IgD-negative memory B cell (primary cell): Measurements from ENCODE around the gene CRAMP1. TPM values are rescaled to one million over a fixed set of nuclear protein-coding genes. Genes with fewer than 3 reads are reported as not detected.

Experiments used
- H3K27ac Mint-ChIP-seq, 3 donors: one replicate each; pipeline ENCODE4 v1.8.0; 2020 to 2022; ENCODE audit warnings: mild to moderate bottlenecking in 3 of 3, mixed read lengths in 3 of 3, moderate library complexity in 1 of 3
- H3K27me3 Mint-ChIP-seq: one replicate; pipeline ENCODE4 v1.8.0; 2021; ENCODE audit warnings: mixed read lengths
- H3K36me3 Mint-ChIP-seq: one replicate; pipeline ENCODE4 v1.8.0; 2020; ENCODE audit warnings: mild to moderate bottlenecking, mixed read lengths
- H3K4me1 Mint-ChIP-seq, 3 donors: one replicate each; pipeline ENCODE4 v1.8.0; 2020 to 2022; ENCODE audit warnings: mixed read lengths in 3 of 3, mild to moderate bottlenecking in 1 of 3
- H3K4me3 Mint-ChIP-seq, 4 donors: one replicate each; pipeline ENCODE4 v1.8.0; 2020 to 2022; ENCODE audit warnings: mild to moderate bottlenecking in 4 of 4, mixed read lengths in 4 of 4, moderate library complexity in 3 of 4
- H3K9me3 Mint-ChIP-seq, 3 donors: one replicate each; pipeline ENCODE4 v1.8.0; 2020 to 2021; ENCODE audit warnings: mixed read lengths in 3 of 3, mild to moderate bottlenecking in 1 of 3
- polyA plus RNA-seq: library from polyadenylated mRNA; unstranded; fragments of 300-500 nt; fragmentation: Illumina TruSeq; gene quantifications from one replicate; pipeline ENCODE4 v1.2.3, GENCODE V29; 2021

Gene CRAMP1
- polyA plus RNA-seq, 1 donor from 2014 or later, result 4.2 TPM

DNA sequence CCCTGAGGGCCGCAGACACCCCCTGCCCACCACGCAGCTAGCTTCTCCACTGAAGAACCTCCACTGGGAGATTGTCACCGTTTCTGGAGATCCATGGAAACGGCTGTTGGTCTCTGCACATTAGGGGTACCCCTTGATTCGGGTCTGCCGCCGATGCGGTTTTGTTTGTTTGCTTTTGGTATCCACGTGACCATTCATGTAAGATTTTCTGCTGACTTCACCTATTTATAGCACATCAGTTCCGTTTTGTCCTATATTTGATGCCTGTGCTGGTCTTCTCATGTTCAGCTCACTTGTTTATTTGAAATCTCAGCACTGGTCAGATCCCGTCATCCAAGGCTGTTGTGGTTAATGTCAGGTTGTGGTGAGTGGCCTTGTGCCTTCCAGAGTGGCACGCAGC, 21.1 kb downstream of the CRAMP1 start:
- Mint-ChIP-seq H3K36me3 (peaks cover 7% of the 10 kb centered on the region), H3K27ac (peak overlapping the region in 1 of 3 donors; percentile 31), H3K27me3 (no peaks in the 10 kb centered on the region), H3K9me3 (no peaks in the 10 kb centered on the region), H3K4me3 (no peak overlapping the region), H3K4me1 (peaks cover 0 to 2% (median 1%) of the 10 kb centered on the region in 3 donors)

GRCh38 chr16:1634541-1634940, 22.4 kb downstream of the CRAMP1 start:
- Mint-ChIP-seq H3K27ac (peak overlapping the region in 1 of 3 donors; percentile 45), H3K4me1 (peaks cover 0 to 1% (median 0%) of the 10 kb centered on the region in 3 donors), H3K36me3 (peaks cover 7% of the 10 kb centered on the region), H3K4me3 (no peak overlapping the region), H3K27me3 (no peaks in the 10 kb centered on the region), H3K9me3 (no peaks in the 10 kb centered on the region)

GRCh38 chr16:1635070-1635469, 22.9 kb downstream of the CRAMP1 start:
- Mint-ChIP-seq H3K9me3 (no peaks in the 10 kb centered on the region), H3K4me1 (peaks cover 0 to 1% (median 0%) of the 10 kb centered on the region in 3 donors), H3K27me3 (no peaks in the 10 kb centered on the region), H3K27ac (no peak overlapping the region), H3K36me3 (peaks cover 7% of the 10 kb centered on the region), H3K4me3 (no peak overlapping the region)

DNA sequence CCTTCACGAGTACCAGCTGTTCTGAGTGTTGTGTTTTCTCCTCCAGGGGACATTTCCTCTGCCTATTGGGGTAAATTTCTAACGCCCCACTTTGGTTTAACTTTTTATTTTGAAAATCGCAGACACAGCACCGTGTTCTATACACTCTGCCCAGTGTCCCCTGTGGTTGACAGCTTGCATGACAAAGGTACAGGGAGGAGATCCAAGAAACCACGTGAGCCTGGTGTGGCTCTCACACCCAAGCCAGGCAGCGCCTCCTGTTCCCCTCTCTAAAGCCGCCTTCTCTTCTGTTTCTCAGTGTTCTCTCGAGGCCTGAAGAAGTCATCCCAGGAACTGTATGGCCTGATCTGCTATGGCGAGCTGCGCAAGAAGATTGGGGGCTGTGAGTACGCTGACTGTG, 25.4 kb downstream of the CRAMP1 start:
- Mint-ChIP-seq H3K27me3 (no peaks in the 10 kb centered on the region), H3K9me3 (no peaks in the 10 kb centered on the region), H3K27ac (no peak overlapping the region), H3K4me1 (peaks cover 0 to 1% (median 0%) of the 10 kb centered on the region in 3 donors), H3K4me3 (no peak overlapping the region), H3K36me3 (peaks cover 8% of the 10 kb centered on the region)

GRCh38 chr16:1638757-1639156, 26.6 kb downstream of the CRAMP1 start:
- H3K36me3 Mint-ChIP-seq, result peaks cover 10% of the 10 kb centered on the region
- H3K4me3 Mint-ChIP-seq, result no peak overlapping the region
- no peak overlapping the region for H3K27ac Mint-ChIP-seq

GRCh38 chr16:1639282-1639681, 27.1 kb downstream of the CRAMP1 start:
- H3K27me3 Mint-ChIP-seq, result no peaks in the 10 kb centered on the region
- no peaks in the 10 kb centered on the region for H3K9me3 Mint-ChIP-seq
- H3K27ac Mint-ChIP-seq, result no peak overlapping the region
- H3K4me1 Mint-ChIP-seq, result peaks cover 0 to 1% (median 0%) of the 10 kb centered on the region in 3 donors
- H3K36me3 Mint-ChIP-seq, result peaks cover 10% of the 10 kb centered on the region
- no peak overlapping the region for H3K4me3 Mint-ChIP-seq

More at GRCh38 chr16:1638757-1639156, 26.6 kb downstream of the CRAMP1 start:
- no peaks in the 10 kb centered on the region for H3K9me3 Mint-ChIP-seq
- H3K27me3 Mint-ChIP-seq, result no peaks in the 10 kb centered on the region
- H3K4me1 Mint-ChIP-seq, result no peaks in the 10 kb centered on the region

DNA sequence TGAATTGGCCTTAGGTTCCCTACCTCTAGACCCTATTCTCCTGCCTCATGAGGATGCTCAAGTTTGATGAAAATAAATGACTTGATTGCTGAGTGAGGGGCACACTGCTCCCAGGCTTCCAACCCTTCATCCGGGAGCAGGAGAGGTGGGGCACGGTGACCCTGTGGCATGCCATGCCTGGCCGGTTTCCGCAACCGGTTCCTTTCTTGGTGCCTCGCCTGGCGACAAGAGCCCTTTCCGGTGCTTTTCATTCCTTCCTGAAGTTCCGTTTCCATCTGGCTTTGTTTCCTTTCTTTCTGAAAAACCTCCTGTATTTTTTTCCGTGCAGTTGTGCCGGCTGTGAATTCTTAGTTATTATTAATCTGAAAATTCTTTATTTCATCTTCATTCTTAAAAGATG, 27.7 kb downstream of the CRAMP1 start:
- Mint-ChIP-seq H3K27me3 (no peaks in the 10 kb centered on the region), H3K9me3 (no peaks in the 10 kb centered on the region), H3K27ac (no peak overlapping the region), H3K36me3 (peaks cover 10% of the 10 kb centered on the region), H3K4me1 (peaks cover 0 to 4% (median 0%) of the 10 kb centered on the region in 3 donors), H3K4me3 (no peak overlapping the region)

- H3K27ac Mint-ChIP-seq, result no peak overlapping the region
- peaks cover 9% of the 10 kb centered on the region for H3K36me3 Mint-ChIP-seq
- peaks cover 0 to 4% (median 0%) of the 10 kb centered on the region in 3 donors for H3K4me1 Mint-ChIP-seq
- H3K27me3 Mint-ChIP-seq, result no peaks in the 10 kb centered on the region
- H3K9me3 Mint-ChIP-seq, result no peaks in the 10 kb centered on the region
- H3K4me3 Mint-ChIP-seq, result no peak overlapping the region
Observed at GRCh38 chr16:1640261-1640941, 28.2 kb downstream of the CRAMP1 start.

DNA sequence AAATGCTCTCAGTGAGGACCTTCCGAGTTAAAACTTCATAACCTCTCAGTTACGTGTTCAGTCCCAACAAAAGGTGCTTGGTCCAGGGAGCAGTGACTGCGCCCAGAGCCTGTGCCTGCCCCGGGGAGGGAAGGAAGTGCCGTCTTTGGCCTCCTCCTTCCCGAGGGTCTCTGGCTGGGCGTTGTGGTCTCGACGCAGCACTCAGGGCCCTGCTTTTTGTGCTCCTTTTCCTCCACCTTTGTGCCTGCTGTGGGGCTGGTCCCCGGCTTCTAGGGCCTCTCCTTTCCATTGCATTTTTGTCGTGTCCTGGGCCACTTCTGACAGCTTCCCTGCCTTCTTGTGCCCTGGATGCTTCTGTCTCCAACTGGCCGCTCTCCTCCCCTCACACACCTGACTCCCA, 29.1 kb downstream of the CRAMP1 start:
- H3K4me3 Mint-ChIP-seq, result no peak overlapping the region
- H3K27me3 Mint-ChIP-seq, result no peaks in the 10 kb centered on the region
- H3K9me3 Mint-ChIP-seq, result no peaks in the 10 kb centered on the region
- peaks cover 10% of the 10 kb centered on the region for H3K36me3 Mint-ChIP-seq
- H3K4me1 Mint-ChIP-seq, result peaks cover 0 to 6% (median 2%) of the 10 kb centered on the region in 3 donors
- no peak overlapping the region for H3K27ac Mint-ChIP-seq

GRCh38 chr16:1642148-1642547, 30.0 kb downstream of the CRAMP1 start:
- H3K27ac Mint-ChIP-seq, result no peak overlapping the region
- H3K4me3 Mint-ChIP-seq, result no peak overlapping the region
- H3K9me3 Mint-ChIP-seq, result no peaks in the 10 kb centered on the region
- peaks cover 10% of the 10 kb centered on the region for H3K36me3 Mint-ChIP-seq
- peaks cover 0 to 11% (median 2%) of the 10 kb centered on the region in 3 donors for H3K4me1 Mint-ChIP-seq
- H3K27me3 Mint-ChIP-seq, result no peaks in the 10 kb centered on the region

- Mint-ChIP-seq H3K4me1 (peaks cover 2 to 12% (median 2%) of the 10 kb centered on the region in 3 donors), H3K27ac (no peak overlapping the region)
Observed at GRCh38 chr16:1642753-1643152, 30.6 kb downstream of the CRAMP1 start.

DNA sequence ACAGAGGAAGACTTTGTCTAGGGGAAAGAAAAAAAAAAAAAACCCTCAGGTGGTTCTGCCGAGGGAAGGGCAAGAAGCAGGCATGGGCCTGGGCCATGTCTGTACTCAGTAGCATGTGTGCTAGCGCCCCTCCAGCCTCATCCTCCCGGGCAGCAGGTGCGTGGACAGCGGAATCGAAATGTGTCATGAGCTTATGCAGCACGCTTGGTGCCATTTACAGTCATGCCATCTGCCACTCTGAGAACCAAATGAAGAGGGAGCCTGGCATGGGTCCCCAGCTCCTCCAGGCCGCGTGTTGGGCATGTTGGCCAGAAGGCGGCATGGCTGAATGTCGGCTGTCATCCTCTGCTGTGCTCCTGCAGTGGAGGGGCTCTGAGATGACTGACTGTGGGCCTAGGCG, 31.4 kb downstream of the CRAMP1 start:
- H3K27ac Mint-ChIP-seq, result no peak overlapping the region
- H3K4me1 Mint-ChIP-seq, result peaks cover 5 to 17% (median 7%) of the 10 kb centered on the region in 3 donors
- no peaks in the 10 kb centered on the region for H3K27me3 Mint-ChIP-seq
- H3K36me3 Mint-ChIP-seq, result peaks cover 7% of the 10 kb centered on the region
- H3K9me3 Mint-ChIP-seq, result no peaks in the 10 kb centered on the region
- H3K4me3 Mint-ChIP-seq, result no peak overlapping the region

More at GRCh38 chr16:1642753-1643152, 30.6 kb downstream of the CRAMP1 start:
- H3K36me3 Mint-ChIP-seq, result peaks cover 10% of the 10 kb centered on the region
- no peak overlapping the region for H3K4me3 Mint-ChIP-seq
- no peaks in the 10 kb centered on the region for H3K27me3 Mint-ChIP-seq
- no peaks in the 10 kb centered on the region for H3K9me3 Mint-ChIP-seq

DNA sequence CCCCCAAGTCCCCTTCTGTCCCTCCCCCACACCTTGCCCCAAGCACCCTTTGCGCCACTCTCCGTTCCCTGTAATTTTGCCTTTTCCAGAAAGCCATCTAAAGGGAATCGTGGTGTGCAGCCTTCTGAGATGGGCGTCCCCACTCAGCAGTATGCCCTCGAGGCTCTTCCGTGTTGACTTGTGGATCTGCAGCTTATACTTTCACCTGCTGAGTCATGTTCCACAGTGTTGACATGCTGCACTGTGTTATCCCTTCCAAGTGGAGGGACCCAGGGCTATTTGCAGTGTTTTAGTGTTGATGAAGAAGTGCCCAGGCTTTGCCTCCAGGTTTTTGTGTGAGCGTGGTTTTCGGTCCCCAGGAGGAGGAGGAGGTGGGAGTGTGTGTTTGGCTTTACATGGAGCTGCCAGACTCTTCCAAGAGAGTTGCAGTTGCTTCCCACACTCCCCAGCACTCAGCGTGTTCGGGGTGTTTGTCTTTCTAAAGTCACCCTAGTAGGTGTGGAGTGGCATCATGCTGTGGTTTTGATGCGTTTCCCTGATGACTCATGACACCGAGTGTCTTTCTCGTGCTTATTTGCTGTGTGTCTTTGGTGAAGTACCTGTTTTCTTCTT, 33.9 kb downstream of the CRAMP1 start:
- Mint-ChIP-seq H3K4me1 (peaks cover 7 to 17% (median 8%) of the 10 kb centered on the region in 3 donors), H3K9me3 (no peaks in the 10 kb centered on the region), H3K4me3 (no peak overlapping the region), H3K27me3 (no peaks in the 10 kb centered on the region), H3K27ac (peak overlapping the region in 2 of 3 donors; percentile 33 to 80), H3K36me3 (peaks cover 7% of the 10 kb centered on the region)

GRCh38 chr16:1647856-1648255, 35.7 kb downstream of the CRAMP1 start:
- peaks cover 7 to 17% (median 11%) of the 10 kb centered on the region in 3 donors for H3K4me1 Mint-ChIP-seq

GRCh38 chr16:1650131-1650530, 38.0 kb downstream of the CRAMP1 start:
- Mint-ChIP-seq H3K4me3 (no peak overlapping the region), H3K4me1 (peaks cover 7 to 14% (median 11%) of the 10 kb centered on the region in 3 donors), H3K9me3 (no peaks in the 10 kb centered on the region), H3K36me3 (peaks cover 12% of the 10 kb centered on the region), H3K27ac (no peak overlapping the region), H3K27me3 (no peaks in the 10 kb centered on the region)

More at GRCh38 chr16:1647856-1648255, 35.7 kb downstream of the CRAMP1 start:
- Mint-ChIP-seq H3K27ac (peak overlapping the region in 2 of 3 donors; percentile 41 to 60), H3K9me3 (no peaks in the 10 kb centered on the region), H3K4me3 (peak overlapping the region in 2 of 4 donors; percentile 13), H3K27me3 (no peaks in the 10 kb centered on the region), H3K36me3 (peaks cover 7% of the 10 kb centered on the region)
